ENCODE data around the gene MCTS1. TPM values are rescaled to one million over a fixed set of nuclear protein-coding genes. Genes with fewer than 3 reads are reported as not detected.

Gene MCTS1
- polyA plus RNA-seq, 1 experiment = 97.5 TPM

- POLR2A ChIA-PET = no interaction called here
These were observed 28.4 kb upstream of the MCTS1 start for GRCh38 chrX:120575379-120576114.

GRCh38 chrX:120585702-120586101, 18.2 kb upstream of the MCTS1 start:
- CTCF ChIA-PET = no interaction called here

More at GRCh38 chrX:120575379-120576114, 28.4 kb upstream of the MCTS1 start:
- Histone ChIP-seq H3K27ac (ENCODE audit: low read depth, low read length) (no peak overlapping the region), H3K9me3 (ENCODE audit: control insufficient read depth, insufficient read depth, low read length) (no peaks in the 10 kb centered on the region), H3K4me3 (ENCODE audit: low read depth, low read length) (no peak overlapping the region), H3K27me3 (ENCODE audit: control insufficient read depth, insufficient read depth, low read length) (no peaks in the 10 kb centered on the region)
- DNase-seq (ENCODE audit: low read depth, low spot score) = no peak
- TF ChIP-seq CTCF (IDR thresholded peaks at IDR 0.05; ENCODE audit: low read depth, low read length) = no peak
- CTCF ChIA-PET = interaction anchor here (0.6 kb wide), 1 partner anchor 67 kb away, joined by 4 read pairs; no protein-coding TSS in a partner anchor

GRCh38 chrX:120604361-120604782, 471 bp downstream of the MCTS1 start:
- Histone ChIP-seq H3K4me3 (ENCODE audit: low read depth, low read length) (peak overlapping the region; percentile 61), H3K27me3 (ENCODE audit: control insufficient read depth, insufficient read depth, low read length) (no peaks in the 10 kb centered on the region), H3K27ac (ENCODE audit: low read depth, low read length) (peak overlapping the region; percentile 86), H3K9me3 (ENCODE audit: control insufficient read depth, insufficient read depth, low read length) (no peaks in the 10 kb centered on the region)
- no peak for DNase-seq (ENCODE audit: low read depth, low spot score)
- POLR2A ChIA-PET = interaction anchor here (0.7 to 1.7 kb wide), 5 partner anchors 19 to 158 kb away, joined by 3 to 39 read pairs (median 7); partner anchors contain the start of genes C1GALT1C1 and CUL4B
- no peak for TF ChIP-seq CTCF (IDR thresholded peaks at IDR 0.05; ENCODE audit: low read depth, low read length)
- CTCF ChIA-PET = interaction anchor here (0.7 kb wide), 1 partner anchor 34 kb away, joined by 6 read pairs; no protein-coding TSS in a partner anchor

More at GRCh38 chrX:120585702-120586101, 18.2 kb upstream of the MCTS1 start:
- TF ChIP-seq CTCF (IDR thresholded peaks at IDR 0.05; ENCODE audit: low read depth, low read length) = no peak
- H3K27ac ChIP-seq (ENCODE audit: low read depth, low read length) = no peak overlapping the region
- no peaks in the 10 kb centered on the region for H3K9me3 ChIP-seq (ENCODE audit: control insufficient read depth, insufficient read depth, low read length)
- no peaks in the 10 kb centered on the region for H3K27me3 ChIP-seq (ENCODE audit: control insufficient read depth, insufficient read depth, low read length)
- no peak for DNase-seq (ENCODE audit: low read depth, low spot score)
- POLR2A ChIA-PET = no interaction called here
- no peak overlapping the region for H3K4me3 ChIP-seq (ENCODE audit: low read depth, low read length)

GRCh38 chrX:120612086-120612485, 8.2 kb downstream of the MCTS1 start:
- H3K9me3 ChIP-seq (ENCODE audit: control insufficient read depth, insufficient read depth, low read length) = no peaks in the 10 kb centered on the region
- CTCF ChIA-PET = no interaction called here
- no peak overlapping the region for H3K27ac ChIP-seq (ENCODE audit: low read depth, low read length)
- DNase-seq (ENCODE audit: low read depth, low spot score) = no peak
- TF ChIP-seq CTCF (IDR thresholded peaks at IDR 0.05; ENCODE audit: low read depth, low read length) = no peak
- H3K4me3 ChIP-seq (ENCODE audit: low read depth, low read length) = no peak overlapping the region
- no peaks in the 10 kb centered on the region for H3K27me3 ChIP-seq (ENCODE audit: control insufficient read depth, insufficient read depth, low read length)
- POLR2A ChIA-PET = no interaction called here

- H3K27me3 ChIP-seq (ENCODE audit: control insufficient read depth, insufficient read depth, low read length) = no peaks in the 10 kb centered on the region
- TF ChIP-seq CTCF (IDR thresholded peaks at IDR 0.05; ENCODE audit: low read depth, low read length) = no peak
- H3K4me3 ChIP-seq (ENCODE audit: low read depth, low read length) = no peak overlapping the region
- ChIA-PET POLR2A (interaction anchor here (0.5 kb wide), 1 partner anchor 54 kb away, joined by 4 read pairs; no protein-coding TSS in a partner anchor), CTCF (no interaction called here)
- H3K27ac ChIP-seq (ENCODE audit: low read depth, low read length) = no peak overlapping the region
- DNase-seq (ENCODE audit: low read depth, low spot score) = no peak
- H3K9me3 ChIP-seq (ENCODE audit: control insufficient read depth, insufficient read depth, low read length) = no peaks in the 10 kb centered on the region
These were observed 10.9 kb downstream of the MCTS1 start for GRCh38 chrX:120614816-120615215.
